T-cell (primary cell): ENCODE measurements around the gene TUBGCP2. TPM values are rescaled to one million over a fixed set of nuclear protein-coding genes. Genes with fewer than 3 reads are reported as not detected.

Experiments used
- ATAC-seq, 4 experiments: fragments of 200-7000 bp in 3 of 4; fragments of 150-1000 bp in 1 of 4; cut with Tn5 transposase; replicated peaks in 1 of 4; 1 replicate in 3 of 4; 2 replicates in 1 of 4; pipeline ENCODE4 v1.10.0; 2021; ENCODE audit warnings: moderate library complexity in 3 of 4, mild to moderate bottlenecking in 2 of 4, moderate number of reproducible peaks in 1 of 4
- CTCF ChIA-PET, 2 donors: fragments of 300-600 bp; sonication (Branson Sonifier 250); formaldehyde crosslinking; loops; one replicate each; lab custom pipeline; 2022; ENCODE audit warnings: antibody characterized with exemption in 2 of 2; lab: Charles Lee
- POLR2A ChIA-PET, 2 donors: fragments of 300-600 bp; sonication (Branson Sonifier 250); formaldehyde crosslinking; loops; one replicate each; lab custom pipeline; 2022; ENCODE audit warnings: antibody characterized with exemption in 2 of 2; lab: Charles Lee
- DNase-seq, 35 experiments: peaks; one replicate each; pipeline versions ENCODE4 v3.0.0 to v3.0.0-alpha.2; 2013 to 2023
- H3K27ac ChIP-seq: one replicate; pipeline ENCODE4 v1.5.1; 2013; ENCODE audit warnings: low read length
- H3K27me3 ChIP-seq, 2 experiments: replicated peaks in 1 of 2; 1 replicate in 1 of 2; 2 replicates in 1 of 2; pipeline versions ENCODE4 v1.6.1 to v1.7.0; 2013; ENCODE audit warnings: low read length in 1 of 2, mixed read lengths in 1 of 2; ENCODE audit not compliant: control insufficient read depth in 2 of 2, insufficient read depth in 2 of 2; ENCODE audit errors: extremely low read depth in 1 of 2
- H3K36me3 ChIP-seq, 2 donors: 1 replicate in 1 of 2; 2 replicates in 1 of 2; pipeline versions ENCODE4 v1.6.1 to v1.7.0; 2013; ENCODE audit warnings: low read length in 1 of 2; ENCODE audit not compliant: control insufficient read depth in 2 of 2, insufficient read depth in 1 of 2; ENCODE audit errors: extremely low read depth in 1 of 2
- H3K4me1 ChIP-seq, 2 experiments: 1 replicate in 1 of 2; 2 replicates in 1 of 2; pipeline versions ENCODE4 v1.6.1 to v1.7.0; 2013; ENCODE audit warnings: low read length in 2 of 2, mixed read lengths in 1 of 2; ENCODE audit not compliant: insufficient read depth in 2 of 2, control insufficient read depth in 1 of 2; ENCODE audit errors: extremely low read depth in 1 of 2
- H3K4me3 ChIP-seq, 2 donors: 1 replicate in 1 of 2; 2 replicates in 1 of 2; pipeline versions ENCODE4 v1.5.1 to v1.7.0; 2013; ENCODE audit warnings: mild to moderate bottlenecking in 2 of 2, low read length in 1 of 2, moderate library complexity in 1 of 2; ENCODE audit not compliant: control insufficient read depth in 1 of 2; ENCODE audit errors: extremely low read depth in 1 of 2
- H3K9me3 ChIP-seq: 2 replicates; pipeline ENCODE4 v1.7.0; 2013
- H3K27ac Mint-ChIP-seq, 2 donors: one replicate each; pipeline ENCODE4 v1.8.0; 2020 to 2021; ENCODE audit warnings: mild to moderate bottlenecking in 2 of 2, mixed read lengths in 2 of 2
- H3K27me3 Mint-ChIP-seq, 2 donors: one replicate each; pipeline ENCODE4 v1.8.0; 2021 to 2022; ENCODE audit warnings: mixed read lengths in 2 of 2
- H3K36me3 Mint-ChIP-seq: one replicate; pipeline ENCODE4 v1.8.0; 2021; ENCODE audit warnings: mixed read lengths
- H3K4me1 Mint-ChIP-seq, 3 donors: one replicate each; pipeline ENCODE4 v1.8.0; 2020 to 2022; ENCODE audit warnings: mixed read lengths in 3 of 3, mild to moderate bottlenecking in 1 of 3
- H3K4me3 Mint-ChIP-seq, 3 donors: one replicate each; pipeline ENCODE4 v1.8.0; 2020 to 2022; ENCODE audit warnings: mild to moderate bottlenecking in 3 of 3, mixed read lengths in 3 of 3, moderate library complexity in 3 of 3
- H3K9me3 Mint-ChIP-seq, 3 donors: one replicate each; pipeline ENCODE4 v1.8.0; 2020 to 2022; ENCODE audit warnings: mixed read lengths in 3 of 3
- WGBS: methylation state at CpG from one replicate; pipeline ENCODE4 v1.1.5; 2013; ENCODE audit warnings: missing lambda C conversion rate; ENCODE audit not compliant: insufficient coverage; 5-methylcytosine and 5-hydroxymethylcytosine counted together
- total RNA-seq, 35 experiments: library from RNA in 6 of 35; stranded (reverse) in 6 of 35; fragments of 120-200 nt in 1 of 35; gene quantifications; one replicate each; pipeline versions ENCODE4 v1.2.1 to v1.2.4 and lab custom pipeline; 2013 to 2026

Gene TUBGCP2
- total RNA-seq, 5 donors from 2014 or later (not counting 1 experiment from before 2014, with no cell fraction given) = 64.5 to 80.8 (median 72.7) TPM

DNA sequence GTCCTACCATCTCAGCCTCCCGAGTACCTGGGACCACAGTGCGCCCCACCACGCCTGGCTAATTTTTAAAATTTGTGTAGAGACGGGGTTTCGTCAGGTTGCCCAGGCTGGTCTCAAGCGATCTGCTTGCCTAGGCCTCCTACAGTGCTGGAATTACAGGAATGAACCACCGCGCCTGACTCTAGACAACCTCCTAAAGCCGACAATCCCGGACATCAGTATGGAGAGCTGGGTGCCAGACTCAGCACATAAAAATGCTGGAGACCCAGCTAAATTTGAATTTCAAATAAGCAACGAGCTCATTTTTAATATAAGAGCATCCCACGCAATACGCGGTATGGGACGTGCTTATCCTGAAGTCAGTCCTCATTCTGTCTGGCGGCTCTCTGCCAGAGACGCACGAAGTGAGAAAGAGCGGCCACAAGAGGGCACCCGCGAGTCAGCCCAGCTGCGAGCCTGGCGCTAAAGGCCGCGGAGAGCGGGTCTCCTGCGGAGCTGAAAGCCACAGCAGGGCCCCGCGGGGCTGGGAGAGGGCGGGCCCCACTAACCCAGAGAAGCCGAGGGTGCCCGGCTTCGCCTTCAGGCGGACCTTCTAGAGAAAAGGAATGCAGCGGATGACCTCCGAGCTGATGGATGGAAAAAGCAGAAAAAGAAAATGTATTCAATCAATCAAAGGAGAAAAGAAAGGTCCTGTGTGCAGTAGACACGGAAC is 21.0 kb upstream of the TUBGCP2 start:
- Mint-ChIP-seq H3K4me1 (peaks cover 10 to 16% (median 15%) of the 10 kb centered on the region in 3 donors), H3K27ac (peak overlapping the region in 1 of 2 donors; percentile 76), H3K4me3 (peak overlapping the region in 1 of 3 donors; percentile 61), H3K9me3 (no peaks in the 10 kb centered on the region), H3K27me3 (peaks cover 10 to 42% of the 10 kb centered on the region in 2 donors), H3K36me3 (no peaks in the 10 kb centered on the region)
- Histone ChIP-seq H3K4me1 (peaks cover 5 to 34% of the 10 kb centered on the region in 2 experiments), H3K27me3 (peaks cover 2 to 57% of the 10 kb centered on the region in 2 experiments), H3K9me3 (no peaks in the 10 kb centered on the region), H3K36me3 (no peaks in the 10 kb centered on the region), H3K4me3 (peak overlapping the region in 1 of 2 donors; percentile 21), H3K27ac (no peak overlapping the region)
- peak; percentile 85 to 89 (median 87) for ATAC-seq
- 10% methylated on average over 24 of the region's 37 CpGs for WGBS
- ChIA-PET CTCF (interaction anchor here (0.7 to 1.6 kb wide), 16 partner anchors 9 to 760 kb away, joined by 3 to 10 read pairs (median 3); partner anchors contain the start of genes ADAM8 (in 1 of the 2) and FUOM (in 1 of the 2)), POLR2A (no interaction called here)
- peak; percentile 53 to 94 (median 81) for DNase-seq

DNA sequence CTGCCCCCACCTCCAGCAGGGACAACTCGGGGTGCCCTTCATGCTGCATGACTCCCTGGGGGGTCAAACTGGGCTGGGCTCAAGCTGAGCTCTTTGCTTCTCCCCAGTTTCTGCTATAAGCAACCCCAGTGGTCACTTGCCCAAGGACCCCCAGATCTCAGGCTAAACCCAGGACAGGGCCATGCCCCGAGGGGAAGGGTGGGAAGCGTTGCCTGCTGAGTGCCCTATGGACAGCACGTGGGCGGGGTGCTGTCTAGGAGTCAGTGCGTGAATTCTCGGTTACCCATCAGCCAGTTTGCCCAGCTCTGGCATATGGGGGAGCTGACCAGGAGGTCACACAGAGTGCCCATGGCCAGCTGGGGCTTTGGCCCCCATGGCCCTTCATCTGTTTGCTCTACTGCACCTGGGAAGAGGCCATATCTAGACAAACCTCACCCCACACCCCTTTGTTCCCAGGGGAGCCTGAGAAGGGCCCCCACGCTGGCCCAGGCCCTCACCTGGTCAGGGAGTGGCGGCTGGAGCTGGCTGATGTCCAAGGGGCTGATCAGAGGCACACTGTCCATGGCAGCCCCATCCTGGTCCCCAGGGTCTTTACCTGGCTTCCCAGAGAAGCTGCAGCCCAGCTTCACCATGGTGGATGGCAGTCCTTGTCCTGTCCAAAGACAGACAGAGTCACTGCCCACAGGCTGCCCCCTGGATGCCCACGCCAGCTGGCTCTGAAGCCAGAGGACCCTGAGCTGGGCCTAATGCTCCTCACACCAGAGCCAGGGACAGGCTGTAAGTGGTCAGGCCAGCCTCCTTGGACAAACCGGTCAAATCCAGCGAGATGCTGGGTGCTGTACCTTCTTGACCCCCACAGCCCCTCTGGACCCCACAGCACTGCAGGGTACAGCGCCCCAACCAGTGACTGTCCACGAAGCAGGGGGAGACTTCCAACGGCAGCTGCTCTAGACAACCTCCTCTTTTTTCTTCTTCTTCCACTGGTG is 20.0 kb upstream of the TUBGCP2 start:
- H3K36me3 Mint-ChIP-seq = no peaks in the 10 kb centered on the region
- H3K9me3 Mint-ChIP-seq = no peaks in the 10 kb centered on the region
- H3K27me3 Mint-ChIP-seq = peaks cover 10 to 42% of the 10 kb centered on the region in 2 donors
- peaks cover 2 to 55% of the 10 kb centered on the region in 2 experiments for H3K27me3 ChIP-seq
- WGBS = 76% methylated on average over 12 of the region's 15 CpGs
- H3K4me3 ChIP-seq = no peak overlapping the region
- H3K27ac ChIP-seq = no peak overlapping the region
- H3K4me1 Mint-ChIP-seq = peaks cover 10 to 16% (median 15%) of the 10 kb centered on the region in 3 donors
- no peak for DNase-seq
- H3K27ac Mint-ChIP-seq = no peak overlapping the region
- CTCF ChIA-PET = interaction anchor here (0.7 to 1.6 kb wide), 14 partner anchors 8 to 244 kb away, joined by 3 to 10 read pairs (median 4); partner anchors contain the start of gene ADAM8 (in 1 of the 2)
- peaks cover 5 to 35% of the 10 kb centered on the region in 2 experiments for H3K4me1 ChIP-seq
- ATAC-seq = no peak
- no peaks in the 10 kb centered on the region for H3K36me3 ChIP-seq
- no peaks in the 10 kb centered on the region for H3K9me3 ChIP-seq
- POLR2A ChIA-PET = no interaction called here
- peak overlapping the region in 1 of 3 donors; percentile 61 for H3K4me3 Mint-ChIP-seq

DNA sequence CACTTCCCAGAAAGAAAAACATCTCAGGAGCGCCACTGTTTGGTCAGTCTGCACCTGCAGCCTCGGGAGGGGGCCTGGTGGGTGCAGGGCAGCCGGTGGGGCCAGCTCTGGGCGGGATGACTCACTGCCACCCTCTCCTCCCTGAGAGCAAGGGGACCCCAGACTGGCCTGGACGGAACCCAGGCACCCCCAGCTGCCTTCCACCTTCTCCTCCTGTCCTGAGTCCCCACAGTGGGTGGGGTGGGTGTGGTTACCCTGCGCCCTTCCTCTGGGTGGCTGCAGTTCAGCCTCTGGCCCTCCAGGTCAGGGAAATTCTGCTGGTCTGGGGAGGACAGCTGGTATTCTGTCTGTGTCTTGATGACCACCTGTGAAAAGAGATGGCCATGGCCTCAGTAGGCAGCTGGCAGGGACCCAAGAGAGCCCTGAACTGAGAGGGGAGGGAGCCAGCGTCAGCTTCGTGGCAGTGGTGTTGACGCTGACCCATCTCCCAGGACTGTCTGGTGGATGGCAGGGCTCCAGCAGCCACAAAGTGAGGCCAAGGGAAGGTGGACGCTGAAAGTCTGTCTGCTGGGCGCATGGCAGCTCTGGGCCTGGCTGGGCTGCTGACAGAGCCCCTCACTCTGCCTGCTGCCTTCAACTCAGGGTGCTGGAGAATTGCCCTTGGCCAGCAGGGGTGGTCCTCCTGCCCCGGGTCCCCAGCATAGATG is 19.1 kb upstream of the TUBGCP2 start:
- Histone ChIP-seq H3K27ac (no peak overlapping the region), H3K27me3 (peaks cover 2 to 52% of the 10 kb centered on the region in 2 experiments), H3K9me3 (no peaks in the 10 kb centered on the region), H3K4me1 (peaks cover 5 to 35% of the 10 kb centered on the region in 2 experiments), H3K4me3 (no peak overlapping the region), H3K36me3 (no peaks in the 10 kb centered on the region)
- ChIA-PET CTCF (interaction anchor here in 1 of 2 donors (0.6 to 1.6 kb wide), 2 partner anchors 9 to 15 kb away, joined by 3 to 5 read pairs; no protein-coding TSS in a partner anchor), POLR2A (no interaction called here)
- 66% methylated on average over 9 of the region's 12 CpGs for WGBS
- H3K27ac Mint-ChIP-seq = no peak overlapping the region
- ATAC-seq (no peak), DNase-seq (no peak)
- H3K27me3 Mint-ChIP-seq = peaks cover 10 to 42% of the 10 kb centered on the region in 2 donors
- H3K9me3 Mint-ChIP-seq = no peaks in the 10 kb centered on the region
- H3K36me3 Mint-ChIP-seq = no peaks in the 10 kb centered on the region
- peaks cover 10 to 16% (median 15%) of the 10 kb centered on the region in 3 donors for H3K4me1 Mint-ChIP-seq
- no peak overlapping the region for H3K4me3 Mint-ChIP-seq

DNA sequence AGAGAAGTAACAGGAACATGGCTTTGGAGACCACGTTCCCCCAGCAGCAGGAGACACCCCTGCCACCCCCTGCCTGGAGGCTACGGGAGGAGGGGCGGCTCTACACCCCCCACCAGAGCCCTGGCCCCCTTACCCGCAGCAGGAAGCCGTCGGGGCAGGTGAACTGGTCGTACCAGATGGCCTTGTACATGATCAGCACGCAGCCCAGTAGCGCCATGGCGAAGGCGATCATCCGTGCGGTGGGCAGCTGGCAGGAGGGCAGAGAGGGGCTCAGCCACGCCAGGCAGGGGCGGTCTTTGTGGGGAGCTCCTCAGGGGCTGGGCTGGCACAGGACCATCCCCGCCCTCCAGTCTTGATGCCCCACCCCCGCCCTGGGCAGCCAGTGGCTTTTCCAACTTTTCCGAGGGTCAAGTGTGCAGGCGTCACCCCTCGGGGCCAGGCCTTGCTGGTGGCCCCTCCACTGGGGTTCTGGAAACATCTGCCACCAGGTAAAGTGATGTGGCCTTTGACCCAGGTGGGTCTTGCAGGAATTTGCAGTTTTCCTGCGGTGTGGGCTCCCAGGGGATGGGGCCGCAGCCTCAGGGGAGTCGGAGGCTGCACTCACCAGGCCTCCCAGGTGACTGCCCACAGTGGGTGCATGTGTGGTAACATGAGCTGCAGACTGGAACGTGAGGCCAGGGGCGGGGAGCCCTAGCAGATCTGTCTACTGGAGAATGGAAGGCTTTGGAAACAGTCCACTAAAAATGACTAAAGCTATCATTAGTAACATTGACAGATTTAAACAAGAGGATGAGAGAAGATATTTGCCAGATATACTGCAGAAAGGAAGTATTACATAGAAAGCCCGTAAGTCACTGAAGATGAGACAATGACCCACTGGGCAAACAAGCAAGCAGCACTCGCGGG is 18.3 kb upstream of the TUBGCP2 start:
- no peaks in the 10 kb centered on the region for H3K9me3 ChIP-seq
- no peak overlapping the region for H3K4me3 ChIP-seq
- Mint-ChIP-seq H3K27me3 (peaks cover 10 to 43% of the 10 kb centered on the region in 2 donors), H3K9me3 (no peaks in the 10 kb centered on the region), H3K4me3 (peak overlapping the region in 1 of 3 donors; percentile 81), H3K36me3 (no peaks in the 10 kb centered on the region), H3K27ac (peak overlapping the region in 1 of 2 donors; percentile 45), H3K4me1 (peaks cover 10 to 16% (median 15%) of the 10 kb centered on the region in 3 donors)
- peaks cover 5 to 35% of the 10 kb centered on the region in 2 experiments for H3K4me1 ChIP-seq
- CTCF ChIA-PET = interaction anchor here in 1 of 2 donors (0.6 kb wide), 1 partner anchor 14 kb away, joined by 3 read pairs; no protein-coding TSS in a partner anchor
- POLR2A ChIA-PET = no interaction called here
- H3K27ac ChIP-seq = no peak overlapping the region
- 51% methylated on average over 26 of the region's 28 CpGs for WGBS
- ATAC-seq (no peak), DNase-seq (no peak)
- H3K36me3 ChIP-seq = no peaks in the 10 kb centered on the region
- H3K27me3 ChIP-seq = peaks cover 2 to 52% of the 10 kb centered on the region in 2 experiments

DNA sequence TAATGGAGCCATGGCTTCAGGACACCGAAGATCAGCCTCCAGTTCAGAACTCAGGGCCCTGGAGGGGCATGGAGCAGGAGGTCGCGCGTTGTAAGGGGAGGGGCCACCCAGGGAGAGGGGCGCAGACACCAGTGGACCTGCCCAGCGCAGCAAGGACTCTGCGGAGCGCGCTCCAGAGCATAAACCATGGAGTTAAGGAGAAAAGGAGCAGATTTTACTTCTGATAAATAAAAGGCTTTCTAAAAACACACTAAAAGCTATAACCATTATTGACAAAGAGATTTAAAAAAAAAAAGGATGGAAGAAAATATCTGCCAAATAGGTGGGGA is 17.5 kb upstream of the TUBGCP2 start:
- H3K9me3 Mint-ChIP-seq = no peaks in the 10 kb centered on the region
- H3K27ac Mint-ChIP-seq = no peak overlapping the region
- CTCF ChIA-PET = no interaction called here
- peaks cover 10 to 43% of the 10 kb centered on the region in 2 donors for H3K27me3 Mint-ChIP-seq
- ATAC-seq (no peak), DNase-seq (no peak)
- H3K9me3 ChIP-seq = no peaks in the 10 kb centered on the region
- H3K4me3 ChIP-seq = peak overlapping the region in 1 of 2 donors; percentile 35
- no peak overlapping the region for H3K27ac ChIP-seq
- H3K4me1 Mint-ChIP-seq = peaks cover 10 to 16% (median 15%) of the 10 kb centered on the region in 3 donors
- H3K27me3 ChIP-seq = peaks cover 2 to 52% of the 10 kb centered on the region in 2 experiments
- POLR2A ChIA-PET = interaction anchor here in 1 of 2 donors (0.6 kb wide), 1 partner anchor 22 kb away, joined by 3 read pairs; no protein-coding TSS in a partner anchor
- no peaks in the 10 kb centered on the region for H3K36me3 ChIP-seq
- H3K4me3 Mint-ChIP-seq = peak overlapping the region; percentile 6 to 81 (median 44)
- H3K36me3 Mint-ChIP-seq = no peaks in the 10 kb centered on the region
- H3K4me1 ChIP-seq = peaks cover 5 to 35% of the 10 kb centered on the region in 2 experiments
- WGBS = 43% methylated on average over 1 of the region's 9 CpGs
